Ishikawa (cell line): ENCODE measurements around the gene CCNH.

ENCODE experiments used
- CEBPB ChIP-seq: IDR thresholded peaks from 2 replicates; pipeline ENCODE4 v1.6.1; 2012
- CREB1 ChIP-seq: IDR thresholded peaks from 2 replicates; pipeline ENCODE4 v1.6.1; 2012; ENCODE audit warnings: low read depth
- EGR1 ChIP-seq: IDR thresholded peaks from 2 replicates; pipeline ENCODE4 v1.6.1; 2012
- EP300 ChIP-seq: IDR thresholded peaks from 2 replicates; pipeline ENCODE4 v1.6.1; 2012; ENCODE audit warnings: borderline replicate concordance
- FOXM1 ChIP-seq: IDR thresholded peaks from 2 replicates; pipeline ENCODE4 v1.6.1; 2012; ENCODE audit warnings: low read depth, borderline replicate concordance
- MAX ChIP-seq: IDR thresholded peaks from 2 replicates; pipeline ENCODE4 v1.6.1; 2012
- NFIC ChIP-seq: IDR thresholded peaks from 2 replicates; pipeline ENCODE4 v1.6.1; 2012
- RAD21 ChIP-seq: IDR thresholded peaks from 2 replicates; pipeline ENCODE4 v1.6.1; 2012; ENCODE audit warnings: low read depth
- REST ChIP-seq: IDR thresholded peaks from 2 replicates; pipeline ENCODE4 v1.6.1; 2012; ENCODE audit warnings: low read depth, mild to moderate bottlenecking
- TAF1 ChIP-seq: IDR thresholded peaks from 2 replicates; pipeline ENCODE4 v1.6.1; 2012; ENCODE audit warnings: low read depth, mild to moderate bottlenecking
- TCF12 ChIP-seq: IDR thresholded peaks from 2 replicates; pipeline ENCODE4 v1.6.1; 2012; ENCODE audit warnings: low read depth
- TEAD4 ChIP-seq: IDR thresholded peaks from 2 replicates; pipeline ENCODE4 v1.6.1; 2012
- USF1 ChIP-seq: IDR thresholded peaks from 2 replicates; pipeline ENCODE4 v1.6.1; 2012
- YY1 ChIP-seq: IDR thresholded peaks from 2 replicates; pipeline ENCODE4 v1.6.1; 2012; ENCODE audit warnings: low read depth
- ZBTB7A ChIP-seq: IDR thresholded peaks from 2 replicates; pipeline ENCODE4 v1.6.1; 2012; ENCODE audit warnings: low read depth

Gene CCNH

GRCh38 chr5:87394411-87395165, 18.1 kb downstream of the CCNH start:
- TF ChIP-seq EP300 (no peak), EGR1 (no peak), USF1 (no peak), YY1 (no peak), CEBPB (no peak), TCF12 (no peak), ZBTB7A (no peak), NFIC (no peak), RAD21 (no peak), FOXM1 (no peak), TAF1 (no peak), MAX (no peak), REST (no peak)

GRCh38 chr5:87393331-87393730, 19.4 kb downstream of the CCNH start:
- TF ChIP-seq RAD21 = no peak
- no peak for TF ChIP-seq TEAD4
- no peak for TF ChIP-seq FOXM1
- no peak for TF ChIP-seq YY1
- TF ChIP-seq EGR1 = no peak
- TF ChIP-seq CREB1 = no peak

- no peak for TF ChIP-seq EP300
- TF ChIP-seq NFIC = no peak
- TF ChIP-seq MAX = no peak
- no peak for TF ChIP-seq YY1
- TF ChIP-seq TCF12 = no peak
- TF ChIP-seq RAD21 = no peak
- no peak for TF ChIP-seq USF1
- no peak for TF ChIP-seq TEAD4
- TF ChIP-seq TAF1 = no peak
- no peak for TF ChIP-seq FOXM1
- no peak for TF ChIP-seq EGR1
- TF ChIP-seq CREB1 = no peak
- no peak for TF ChIP-seq REST
- no peak for TF ChIP-seq CEBPB
- TF ChIP-seq ZBTB7A = no peak
Measured at GRCh38 chr5:87392801-87393200, 19.9 kb downstream of the CCNH start.

- no peak for TF ChIP-seq CREB1
- TF ChIP-seq NFIC = no peak
- TF ChIP-seq TEAD4 = no peak
- TF ChIP-seq REST = no peak
- TF ChIP-seq TCF12 = no peak
- TF ChIP-seq MAX = no peak
- TF ChIP-seq TAF1 = no peak
- TF ChIP-seq EGR1 = no peak
- no peak for TF ChIP-seq YY1
- no peak for TF ChIP-seq RAD21
- no peak for TF ChIP-seq ZBTB7A
- no peak for TF ChIP-seq USF1
- TF ChIP-seq EP300 = no peak
- TF ChIP-seq FOXM1 = no peak
- TF ChIP-seq CEBPB = no peak
Measured at GRCh38 chr5:87392170-87392569, 20.6 kb downstream of the CCNH start.
